B cell (primary cell): ENCODE measurements around the gene DENND4B. TPM values are rescaled to one million over a fixed set of nuclear protein-coding genes. Genes with fewer than 3 reads are reported as not detected.

Experiments used
- ATAC-seq: fragments of 200-7000 bp; cut with Tn5 transposase; one replicate; pipeline ENCODE4 v1.10.0; 2021; ENCODE audit warnings: low read depth, mild to moderate bottlenecking, moderate number of reproducible peaks, moderate library complexity
- CTCF ChIA-PET: fragments of 350-600 bp; sonication (Branson Sonifier 250); formaldehyde crosslinking; loops from one replicate; lab custom pipeline; 2021; ENCODE audit warnings: antibody characterized with exemption, inconsistent platforms; lab: Charles Lee
- POLR2A ChIA-PET: fragments of 350-600 bp; sonication (Branson Sonifier 250); formaldehyde crosslinking; loops from one replicate; lab custom pipeline; 2021; ENCODE audit warnings: antibody characterized with exemption; lab: Charles Lee
- DNase-seq: peaks from one replicate; pipeline ENCODE4 v3.0.0; 2013
- H2AFZ ChIP-seq: 2 replicates; pipeline ENCODE4 v1.6.1; 2012; ENCODE audit warnings: mild to moderate bottlenecking, low read depth, low read length; ENCODE audit not compliant: insufficient read depth, poor library complexity, severe bottlenecking
- H3K27ac ChIP-seq, 2 donors: 1 replicate in 1 of 2; 2 replicates in 1 of 2; pipeline ENCODE4 v1.5.1; 2012 to 2013; ENCODE audit warnings: low read length in 2 of 2, mild to moderate bottlenecking in 2 of 2, moderate library complexity in 1 of 2
- H3K27me3 ChIP-seq, 4 experiments: fragments of 200-600 bp in 1 of 4; sonication (generic) in 1 of 4; replicated peaks in 1 of 4; 1 replicate in 2 of 4; 2 replicates in 2 of 4; pipeline versions ENCODE4 v1.6.1 to v1.7.0; 2013 to 2016; ENCODE audit warnings: low read length in 3 of 4, mild to moderate bottlenecking in 2 of 4, mixed read lengths in 1 of 4, moderate library complexity in 1 of 4; ENCODE audit not compliant: insufficient read depth in 4 of 4, control insufficient read depth in 3 of 4; ENCODE audit errors: control extremely low read depth in 1 of 4
- H3K36me3 ChIP-seq, 2 experiments: replicated peaks in 1 of 2; 1 replicate in 1 of 2; 2 replicates in 1 of 2; pipeline versions ENCODE4 v1.6.1 to v1.7.1; 2013; ENCODE audit warnings: low read length in 1 of 2; ENCODE audit not compliant: insufficient read depth in 2 of 2, control insufficient read depth in 1 of 2; ENCODE audit errors: control extremely low read depth in 1 of 2, extremely low read depth in 1 of 2
- H3K4me1 ChIP-seq, 2 donors: fragments of 200-600 bp in 1 of 2; sonication (generic) in 1 of 2; 1 replicate in 1 of 2; 2 replicates in 1 of 2; pipeline versions ENCODE4 v1.5.1 to v1.6.1; 2013 to 2017; ENCODE audit warnings: low read length in 2 of 2; ENCODE audit not compliant: control insufficient read depth in 2 of 2, insufficient read depth in 2 of 2
- H3K4me2 ChIP-seq: replicated peaks from 2 replicates; pipeline ENCODE3; 2012; ENCODE audit warnings: mild to moderate bottlenecking, low read depth, low read length; ENCODE audit not compliant: poor library complexity, severe bottlenecking
- H3K4me3 ChIP-seq, 5 experiments: fragments of 200-600 bp in 1 of 5; sonication (generic) in 1 of 5; 1 replicate in 3 of 5; 2 replicates in 2 of 5; pipeline versions ENCODE4 v1.5.1 to v1.7.0; 2011 to 2016; ENCODE audit warnings: low read length in 4 of 5, mild to moderate bottlenecking in 4 of 5, low read depth in 2 of 5, control low read depth in 1 of 5, moderate library complexity in 1 of 5; ENCODE audit not compliant: insufficient read depth in 1 of 5; ENCODE audit errors: control extremely low read depth in 1 of 5, extremely low read depth in 1 of 5
- H3K79me2 ChIP-seq: fragments of 200-600 bp; sonication (generic); one replicate; pipeline ENCODE4 v1.6.0; 2016; ENCODE audit warnings: low read length; ENCODE audit not compliant: control insufficient read depth, insufficient read depth
- H3K9ac ChIP-seq: fragments of 200-600 bp; sonication (generic); 2 replicates; pipeline ENCODE4 v1.6.1; 2017; ENCODE audit warnings: mild to moderate bottlenecking, low read length, moderate library complexity
- H3K9me3 ChIP-seq, 3 donors: one replicate each; pipeline versions ENCODE4 v1.6.1 to v1.7.1; 2013; ENCODE audit warnings: low read length in 2 of 3; ENCODE audit not compliant: control insufficient read depth in 2 of 3, insufficient read depth in 1 of 3; ENCODE audit errors: control extremely low read depth in 1 of 3
- H4K20me1 ChIP-seq: 2 replicates; pipeline ENCODE4 v1.6.0; 2012; ENCODE audit warnings: mild to moderate bottlenecking, low read length; ENCODE audit not compliant: insufficient read depth, control insufficient read depth, poor library complexity, severe bottlenecking
- H3K27ac Mint-ChIP-seq: one replicate; pipeline ENCODE4 v1.8.0; 2021; ENCODE audit warnings: mixed read lengths
- H3K27me3 Mint-ChIP-seq: one replicate; pipeline ENCODE4 v1.8.0; 2021; ENCODE audit warnings: mixed read lengths
- H3K4me1 Mint-ChIP-seq: one replicate; pipeline ENCODE4 v1.8.0; 2021; ENCODE audit warnings: mixed read lengths
- H3K4me3 Mint-ChIP-seq: one replicate; pipeline ENCODE4 v1.8.0; 2021; ENCODE audit warnings: mixed read lengths
- H3K9me3 Mint-ChIP-seq: one replicate; pipeline ENCODE4 v1.8.0; 2022; ENCODE audit warnings: mixed read lengths; ENCODE audit not compliant: insufficient read depth
- CTCF ChIP-seq: fragments of 200-600 bp; IDR thresholded peaks from one replicate; pipeline ENCODE4 v1.8.0; 2022; ENCODE audit warnings: antibody characterized with exemption, mild to moderate bottlenecking
- EZH2 ChIP-seq: IDR thresholded peaks from 2 replicates; pipeline ENCODE4 v1.6.1; 2012; ENCODE audit warnings: borderline replicate concordance, low read depth, mild to moderate bottlenecking, moderate library complexity, low read length; ENCODE audit not compliant: insufficient read depth, poor library complexity, severe bottlenecking
- WGBS: methylation state at CpG from one replicate; pipeline ENCODE4 v1.1.5; 2013; ENCODE audit warnings: missing lambda C conversion rate; ENCODE audit not compliant: insufficient coverage; 5-methylcytosine and 5-hydroxymethylcytosine counted together
- intact Hi-C: fragments of 100-400 bp; cut with micrococcal nuclease; formaldehyde crosslinking; loops from one replicate; pipeline ENCODE4 v1.10.0; 2022
- polyA plus RNA-seq: library from polyadenylated mRNA; depleted of rRNA; stranded (reverse); fragments of >200 nt; gene quantifications from 2 replicates; pipeline ENCODE4 v1.2.3, GENCODE V29; 2012
- total RNA-seq, 2 donors: library from RNA; stranded (reverse); fragments of 120-200 nt in 1 of 2; gene quantifications; 1 replicate in 1 of 2; 2 replicates in 1 of 2; pipeline versions ENCODE4 v1.2.3 to v1.2.4, GENCODE V29; 2013 to 2022

The DENND4B gene
- total and polyA plus RNA-seq, 2 donors (not counting 1 experiment from before 2014, with no cell fraction given), result 275 to 389 TPM

GRCh38 chr1:153922972-153923925 lies 23.3 kb downstream of the DENND4B start, which contains the start of gene GATAD2B:
GATAD2B (minus strand) TSS chr1:153922972; CDS start chr1:153828347, 94,625 bp downstream.
- Histone ChIP-seq H3K4me1 (peaks cover 39 to 41% of the 10 kb centered on the region in 2 donors), H3K4me2 (peak within 1 kb of the TSS; percentile 92), H3K27me3 (no peaks in the 10 kb centered on the region), H3K9ac (peak within 1 kb of the TSS; percentile 97), H3K36me3 (peaks cover 0 to 4% of the 10 kb centered on the region in 2 experiments), H3K4me3 (peak within 1 kb of the TSS; percentile 85 to 98 (median 97)), H4K20me1 (peaks cover 38% of the 10 kb centered on the region), H3K27ac (peak within 1 kb of the TSS; percentile 84 to 99), H3K9me3 (no peaks in the 10 kb centered on the region), H3K79me2 (peaks cover 57% of the 10 kb centered on the region), H2AFZ (peak within 1 kb of the TSS; percentile 92)
- no peaks in the 10 kb centered on the region for H3K9me3 Mint-ChIP-seq
- under 1% methylated on average over 42 of the region's 53 CpGs for WGBS
- TF ChIP-seq CTCF (no peak), EZH2 (no peak)
- no peaks in the 10 kb centered on the region for H3K27me3 Mint-ChIP-seq
- H3K27ac Mint-ChIP-seq, result peak within 1 kb of the TSS; percentile 99
- intact Hi-C loops, result loop anchor here (1.0 to 5.0 kb wide), 12 partner anchors 22 to 704 kb away; partner anchors contain the start of genes CREB3L4, CRTC2, ILF2 and JTB
- DNase-seq (peak; percentile 100), ATAC-seq (peak; percentile 91)
- ChIA-PET CTCF (interaction anchor here (0.6 to 5.2 kb wide), 11 partner anchors 9 to 257 kb away, joined by 3 to 43 read pairs (median 4); partner anchors contain the start of genes CREB3L4 and DENND4B), POLR2A (interaction anchor here (0.5 to 6.5 kb wide), 18 partner anchors 11 to 243 kb away, joined by 3 to 124 read pairs (median 5); partner anchors contain the start of genes CREB3L4, CRTC2, DENND4B and INTS3)
- H3K4me1 Mint-ChIP-seq, result peaks cover 43% of the 10 kb centered on the region
- H3K4me3 Mint-ChIP-seq, result peak within 1 kb of the TSS; percentile 95
